Upper lobe of left lung (tissue), 4 donors: ENCODE results near the gene TIGD3.

Experiments
- CTCF ChIP-seq, 6 experiments: fragments of 450-650 bp in 4 of 6; fragments of 200-600 bp in 2 of 6; sonication (generic) in 2 of 6; IDR thresholded peaks; one replicate each; pipeline ENCODE4 v1.5.1; 2016 to 2019; ENCODE audit warnings: antibody characterized with exemption in 6 of 6
- EP300 ChIP-seq, 4 donors: sonication (generic); formaldehyde crosslinking; IDR thresholded peaks; one replicate each; pipeline ENCODE4 v1.5.1; 2017; ENCODE audit warnings: antibody characterized with exemption in 4 of 4, control low read depth in 2 of 4
- POLR2A ChIP-seq, 4 donors: fragments of 450-650 bp; IDR thresholded peaks; one replicate each; pipeline ENCODE4 v1.5.1; 2016 to 2017; ENCODE audit warnings: antibody characterized with exemption in 4 of 4, mild to moderate bottlenecking in 2 of 4
- POLR2AphosphoS5 ChIP-seq, 2 donors: sonication (generic); formaldehyde crosslinking; IDR thresholded peaks; one replicate each; pipeline ENCODE4 v1.5.1; 2017; ENCODE audit warnings: antibody characterized with exemption in 2 of 2

- TF ChIP-seq CTCF (IDR thresholded peaks at IDR 0.05) = no peak
- TF ChIP-seq POLR2A (IDR thresholded peaks at IDR 0.05) = no peak
- TF ChIP-seq POLR2AphosphoS5 (IDR thresholded peaks at IDR 0.05) = no peak
- TF ChIP-seq EP300 (IDR thresholded peaks at IDR 0.05) = no peak
Measured at GRCh38 chr11:65401803-65402248, 47.3 kb downstream of the TIGD3 start.
